Fibroblast of lung (primary cell): ENCODE measurements around the gene RGS17. TPM values are rescaled to one million over a fixed set of nuclear protein-coding genes. Genes with fewer than 3 reads are reported as not detected.
A peak's percentile ranks its signal among the peaks of the same experiment; 100 is the strongest.

Experiments
- DNase-seq, 2 donors: peaks; one replicate each; pipeline versions ENCODE4 v3.0.0 to v3.0.0-alpha.2; 2010; ENCODE audit warnings: low read depth in 2 of 2
- H2AFZ ChIP-seq: 2 replicates; pipeline ENCODE4 v1.5.1; 2012; ENCODE audit warnings: low read length, control low read depth, inconsistent platforms
- H3K27ac ChIP-seq: 2 replicates; pipeline ENCODE4 v1.5.1; 2011; ENCODE audit warnings: low read length, control low read depth; ENCODE audit not compliant: insufficient read depth
- H3K27me3 ChIP-seq: 2 replicates; pipeline ENCODE4 v1.5.1; 2011; ENCODE audit warnings: mild to moderate bottlenecking, low read length; ENCODE audit not compliant: control insufficient read depth, insufficient read depth
- H3K36me3 ChIP-seq: 2 replicates; pipeline ENCODE4 v1.5.1; 2011; ENCODE audit warnings: low read length; ENCODE audit not compliant: control insufficient read depth, insufficient read depth
- H3K4me1 ChIP-seq: 2 replicates; pipeline ENCODE4 v1.5.1; 2011; ENCODE audit warnings: low read length; ENCODE audit not compliant: control insufficient read depth, insufficient read depth; ENCODE audit errors: extremely low read depth
- H3K4me2 ChIP-seq: 2 replicates; pipeline ENCODE4 v1.5.1; 2011; ENCODE audit warnings: low read length, control low read depth; ENCODE audit not compliant: insufficient read depth; ENCODE audit errors: extremely low read depth
- H3K4me3 ChIP-seq, 4 experiments: fragments of 200-600 bp in 1 of 4; sonication (generic) in 1 of 4; replicated peaks in 1 of 4; 2 replicates each; pipeline ENCODE4 v1.5.1; 2011 to 2016; ENCODE audit warnings: low read length in 4 of 4, low read depth in 3 of 4, mild to moderate bottlenecking in 3 of 4, control low read depth in 2 of 4, inconsistent platforms in 1 of 4, mixed read lengths in 1 of 4; ENCODE audit not compliant: insufficient read depth in 1 of 4; ENCODE audit errors: control extremely low read depth in 1 of 4
- H3K79me2 ChIP-seq: 2 replicates; pipeline ENCODE4 v1.5.1; 2012; ENCODE audit warnings: mild to moderate bottlenecking, low read length, inconsistent platforms; ENCODE audit not compliant: control insufficient read depth, insufficient read depth
- H3K9ac ChIP-seq: 2 replicates; pipeline ENCODE4 v1.5.1; 2011; ENCODE audit warnings: mild to moderate bottlenecking, low read length, control low read depth; ENCODE audit not compliant: insufficient read depth
- H3K9me3 ChIP-seq: 2 replicates; pipeline ENCODE4 v1.5.1; 2012; ENCODE audit warnings: low read depth, low read length; ENCODE audit not compliant: control insufficient read depth, insufficient read depth
- H4K20me1 ChIP-seq: 2 replicates; pipeline ENCODE4 v1.5.1; 2011; ENCODE audit warnings: low read length; ENCODE audit not compliant: control insufficient read depth, insufficient read depth; ENCODE audit errors: extremely low read depth
- CTCF ChIP-seq, 2 donors: IDR thresholded peaks in 1 of 2; conservative IDR thresholded peaks in 1 of 2; 1 replicate in 1 of 2; 2 replicates in 1 of 2; pipeline ENCODE4 v1.5.1; 2011 to 2012; ENCODE audit warnings: low read length in 2 of 2, control low read depth in 1 of 2, inconsistent platforms in 1 of 2, low read depth in 1 of 2, mild to moderate bottlenecking in 1 of 2
- EZH2 ChIP-seq: IDR thresholded peaks from 2 replicates; pipeline ENCODE4 v1.5.1; 2012; ENCODE audit warnings: low read length, control low read depth, mild to moderate bottlenecking; ENCODE audit errors: missing control alignments
- polyA plus RNA-seq, 2 donors: library from polyadenylated mRNA; depleted of rRNA in 1 of 2; stranded (reverse) in 1 of 2; unstranded in 1 of 2; fragments of >200 nt; gene quantifications; 2 replicates each; pipeline ENCODE4 v1.2.1, GENCODE V29; 2011 to 2012; ENCODE audit warnings: missing spikeins in 1 of 2
- total RNA-seq: library from RNA; depleted of rRNA; stranded (reverse); fragments of >200 nt; gene quantifications from 2 replicates; pipeline ENCODE4 v1.2.1, GENCODE V29; 2014

Gene RGS17
- total and polyA plus RNA-seq, 2 donors (not counting 1 experiment from before 2014, with no cell fraction given): 2.1 to 10.2 TPM

- Histone ChIP-seq H3K4me3 (peak overlapping the region; percentile 77 to 94 (median 83)), H3K9ac (peak overlapping the region; percentile 49), H3K4me2 (peak overlapping the region; percentile 84), H3K36me3 (no peaks in the 10 kb centered on the region), H3K27ac (peak overlapping the region; percentile 68), H4K20me1 (no peaks in the 10 kb centered on the region), H3K4me1 (peaks cover 9% of the 10 kb centered on the region), H3K79me2 (peaks cover 81% of the 10 kb centered on the region), H2AFZ (no peak overlapping the region), H3K9me3 (no peaks in the 10 kb centered on the region), H3K27me3 (no peaks in the 10 kb centered on the region)
- DNase-seq: no peak
- TF ChIP-seq CTCF (conservative IDR thresholded peaks at IDR 0.05 in 1 of 2, IDR thresholded peaks at IDR 0.05 in 1 of 2; ENCODE audit: low read depth in 1 of 2, low read length in 2 of 2) (no peak), EZH2 (no peak)
These were observed 148.8 kb downstream of the RGS17 start for GRCh38 chr6:152981989-152982903.

GRCh38 chr6:152981219-152981618 is 149.9 kb downstream of the RGS17 start:
- no peak for DNase-seq
- Histone ChIP-seq H3K4me2 (peak overlapping the region; percentile 84), H3K4me1 (peaks cover 12% of the 10 kb centered on the region), H3K36me3 (no peaks in the 10 kb centered on the region), H3K9ac (no peak overlapping the region), H3K4me3 (peak overlapping the region; percentile 77 to 94 (median 83)), H3K9me3 (no peaks in the 10 kb centered on the region), H3K27ac (no peak overlapping the region), H2AFZ (no peak overlapping the region), H3K27me3 (no peaks in the 10 kb centered on the region), H4K20me1 (no peaks in the 10 kb centered on the region), H3K79me2 (peaks cover 86% of the 10 kb centered on the region)
- TF ChIP-seq CTCF (conservative IDR thresholded peaks at IDR 0.05 in 1 of 2, IDR thresholded peaks at IDR 0.05 in 1 of 2; ENCODE audit: low read depth in 1 of 2, low read length in 2 of 2) (no peak), EZH2 (no peak)

- Histone ChIP-seq H3K27me3 (no peaks in the 10 kb centered on the region), H3K4me1 (peaks cover 12% of the 10 kb centered on the region), H3K4me3 (peak overlapping the region; percentile 77 to 94 (median 83)), H3K36me3 (no peaks in the 10 kb centered on the region), H3K9ac (no peak overlapping the region), H2AFZ (no peak overlapping the region), H4K20me1 (no peaks in the 10 kb centered on the region), H3K79me2 (peaks cover 87% of the 10 kb centered on the region), H3K4me2 (peak overlapping the region; percentile 84), H3K9me3 (no peaks in the 10 kb centered on the region), H3K27ac (no peak overlapping the region)
- no peak for TF ChIP-seq EZH2
- TF ChIP-seq CTCF (conservative IDR thresholded peaks at IDR 0.05 in 1 of 2, IDR thresholded peaks at IDR 0.05 in 1 of 2; ENCODE audit: low read depth in 1 of 2, low read length in 2 of 2): no peak
- no peak for DNase-seq
These were observed 150.4 kb downstream of the RGS17 start for GRCh38 chr6:152980656-152981055.
